ENCODE results near the gene RASSF8. TPM values are rescaled to one million over a fixed set of nuclear protein-coding genes. Genes with fewer than 3 reads are reported as not detected.

Gene RASSF8
- total and polyA plus RNA-seq, 2 of the 8 experiments (the other 6 are each of a cell fraction or from before 2014, with no cell fraction given), result 6.4 to 46.7 TPM

DNA sequence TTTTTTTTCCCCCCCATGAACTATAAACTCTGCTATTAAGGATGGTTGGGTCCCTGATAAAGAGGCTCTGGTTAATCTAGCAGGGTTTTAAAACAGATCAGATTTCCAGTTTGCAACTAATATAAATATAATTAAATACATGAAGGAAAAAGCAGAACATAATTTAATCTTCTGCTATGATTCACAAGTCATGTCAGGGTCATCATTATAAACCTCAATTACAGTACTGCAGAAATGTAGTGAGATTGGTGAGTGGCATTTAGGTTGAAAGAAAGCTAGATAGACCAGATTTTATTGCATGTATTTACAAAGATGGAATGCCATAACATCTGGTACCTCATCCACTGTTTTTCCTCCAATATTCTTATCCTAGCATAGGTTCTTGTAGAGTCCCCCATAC lies 14.5 kb upstream of the RASSF8 start:
- no peak for FAIRE-seq
- H3K18ac ChIP-seq (ENCODE audit: extremely low read depth, low read length), result no peak overlapping the region
- H3K56ac ChIP-seq (replicated peaks; ENCODE audit: insufficient read length, low read depth, low read length), result no peak overlapping the region
- no peak overlapping the region for H3K23ac ChIP-seq (ENCODE audit: insufficient read length)
- H3K79me2 ChIP-seq (ENCODE audit: control insufficient read depth in 1 of 2, insufficient read depth in 2 of 2, low read length in 2 of 2), result no peaks in the 10 kb centered on the region
- H2BK12ac ChIP-seq (ENCODE audit: low read depth, low read length), result no peak overlapping the region
- no peak overlapping the region for H3K27ac ChIP-seq (ENCODE audit: low read depth, low read length)
- DNase-seq (ENCODE audit: low read depth in 1 of 2, low spot score in 2 of 2), result no peak
- no peak overlapping the region for H2AK5ac ChIP-seq (ENCODE audit: low read depth, low read length)
- TF ChIP-seq NRF1 (IDR thresholded peaks at IDR 0.05; ENCODE audit: low read depth, low read length) (no peak), TEAD4 (IDR thresholded peaks at IDR 0.05; ENCODE audit: low read depth, low read length) (no peak), ATF2 (IDR thresholded peaks at IDR 0.05; ENCODE audit: low read length) (no peak), RNF2 (IDR thresholded peaks at IDR 0.05; ENCODE audit: borderline replicate concordance, low read depth, low read length, missing control alignments, poor library complexity, severe bottlenecking) (no peak), BACH1 (IDR thresholded peaks at IDR 0.05; ENCODE audit: low read length) (no peak), SP2 (IDR thresholded peaks at IDR 0.05; ENCODE audit: low read length) (no peak), JUND (IDR thresholded peaks at IDR 0.05; ENCODE audit: low read length) (no peak)
- TF ChIP-seq, protein P1, sequence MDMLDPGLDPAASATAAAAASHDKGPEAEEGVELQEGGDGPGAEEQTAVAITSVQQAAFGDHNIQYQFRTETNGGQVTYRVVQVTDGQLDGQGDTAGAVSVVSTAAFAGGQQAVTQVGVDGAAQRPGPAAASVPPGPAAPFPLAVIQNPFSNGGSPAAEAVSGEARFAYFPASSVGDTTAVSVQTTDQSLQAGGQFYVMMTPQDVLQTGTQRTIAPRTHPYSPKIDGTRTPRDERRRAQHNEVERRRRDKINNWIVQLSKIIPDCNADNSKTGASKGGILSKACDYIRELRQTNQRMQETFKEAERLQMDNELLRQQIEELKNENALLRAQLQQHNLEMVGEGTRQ (IDR thresholded peaks at IDR 0.05; ENCODE audit: low read length), result no peak
- H2BK5ac ChIP-seq (ENCODE audit: low read depth, low read length), result no peak overlapping the region
- no peak overlapping the region for H4K5ac ChIP-seq (ENCODE audit: insufficient read length, low read depth, low read length)
- no peak overlapping the region for H3K4ac ChIP-seq (replicated peaks; ENCODE audit: insufficient read length, low read depth, low read length)
- H2AFZ ChIP-seq (ENCODE audit: low read length), result no peak overlapping the region
- H3K23me2 ChIP-seq (ENCODE audit: low read depth, low read length), result no peaks in the 10 kb centered on the region
- H2BK20ac ChIP-seq (ENCODE audit: low read length), result no peak overlapping the region
- no peak overlapping the region for H4K8ac ChIP-seq (ENCODE audit: extremely low read depth, insufficient read depth, low read length)
- no peaks in the 10 kb centered on the region for H3K36me3 ChIP-seq (ENCODE audit: control insufficient read depth in 2 of 4, insufficient read depth in 4 of 4, low read length in 3 of 4)
- no peak overlapping the region for H3K4me2 ChIP-seq (ENCODE audit: insufficient read depth in 1 of 2, low read depth in 2 of 2, low read length in 2 of 2)
- no peak overlapping the region for H2BK15ac ChIP-seq (ENCODE audit: low read length)
- H3K4me3 ChIP-seq (ENCODE audit: extremely low read depth in 1 of 4, insufficient read depth in 2 of 4, low read depth in 3 of 4, low read length in 4 of 4), result no peak overlapping the region
- H3K14ac ChIP-seq (ENCODE audit: insufficient read length), result no peak overlapping the region
- no peaks in the 10 kb centered on the region for H3K4me1 ChIP-seq (replicated peaks in 1 of 4; ENCODE audit: control insufficient read depth in 3 of 4, insufficient read depth in 4 of 4, low read length in 3 of 4)
- H3K79me1 ChIP-seq (ENCODE audit: low read depth, low read length), result no peaks in the 10 kb centered on the region
- H4K91ac ChIP-seq (replicated peaks; ENCODE audit: insufficient read length, low read length), result no peak overlapping the region
- POLR2A ChIA-PET (ENCODE audit: partially characterized antibody), result no interaction called here
- CTCF ChIA-PET (ENCODE audit: partially characterized antibody), result no interaction called here
- no peak overlapping the region for H2BK120ac ChIP-seq (replicated peaks; ENCODE audit: low read depth, low read length)
- H3K27me3 ChIP-seq (replicated peaks in 1 of 4; ENCODE audit: control insufficient read depth in 3 of 4, extremely low read depth in 1 of 4, insufficient read depth in 3 of 4, low read length in 3 of 4), result no peaks in the 10 kb centered on the region
- no peaks in the 10 kb centered on the region for H3K9me3 ChIP-seq (ENCODE audit: insufficient read depth in 2 of 2, low read depth in 1 of 2, low read length in 1 of 2)
- no peak overlapping the region for H3K9ac ChIP-seq (replicated peaks in 1 of 4; ENCODE audit: extremely low read depth in 1 of 4, low read depth in 3 of 4, low read length in 3 of 4)
- H4K20me1 ChIP-seq (replicated peaks in 1 of 2; ENCODE audit: control insufficient read depth in 1 of 2, insufficient read depth in 2 of 2, low read length in 2 of 2), result no peaks in the 10 kb centered on the region
